Measurements from ENCODE around the gene GAS6.

DNA sequence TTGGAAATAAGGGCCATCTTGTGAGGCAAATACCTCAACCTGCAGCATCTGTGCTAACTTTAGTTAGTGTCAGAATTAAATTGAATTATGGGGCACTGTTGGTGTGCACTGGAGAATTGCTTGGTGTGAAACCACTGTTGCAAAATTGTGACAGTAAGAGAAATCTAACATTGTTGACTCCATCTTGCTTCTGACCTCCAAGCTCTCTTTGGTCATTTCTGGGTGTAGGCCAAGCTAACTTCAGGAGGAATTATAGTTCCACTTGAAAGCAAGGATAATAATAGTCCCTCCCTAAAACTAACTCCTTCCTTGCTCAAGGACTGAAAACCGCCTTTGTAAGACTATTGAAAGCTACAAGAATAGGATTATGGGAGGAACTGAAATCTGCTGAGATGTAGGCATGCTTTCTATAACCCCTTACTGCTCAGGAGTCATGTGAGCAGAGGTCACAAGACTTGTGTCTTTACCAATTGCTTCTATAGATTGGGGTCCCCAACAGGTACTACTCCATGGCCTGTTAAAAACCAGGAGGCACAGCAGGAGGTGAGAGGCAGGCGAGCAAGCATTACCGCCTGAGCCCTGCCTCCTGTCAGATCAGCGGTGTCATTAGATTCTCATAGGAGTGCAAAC, 24.9 kb upstream of the GAS6 start:
- TF ChIP-seq, protein P1, sequence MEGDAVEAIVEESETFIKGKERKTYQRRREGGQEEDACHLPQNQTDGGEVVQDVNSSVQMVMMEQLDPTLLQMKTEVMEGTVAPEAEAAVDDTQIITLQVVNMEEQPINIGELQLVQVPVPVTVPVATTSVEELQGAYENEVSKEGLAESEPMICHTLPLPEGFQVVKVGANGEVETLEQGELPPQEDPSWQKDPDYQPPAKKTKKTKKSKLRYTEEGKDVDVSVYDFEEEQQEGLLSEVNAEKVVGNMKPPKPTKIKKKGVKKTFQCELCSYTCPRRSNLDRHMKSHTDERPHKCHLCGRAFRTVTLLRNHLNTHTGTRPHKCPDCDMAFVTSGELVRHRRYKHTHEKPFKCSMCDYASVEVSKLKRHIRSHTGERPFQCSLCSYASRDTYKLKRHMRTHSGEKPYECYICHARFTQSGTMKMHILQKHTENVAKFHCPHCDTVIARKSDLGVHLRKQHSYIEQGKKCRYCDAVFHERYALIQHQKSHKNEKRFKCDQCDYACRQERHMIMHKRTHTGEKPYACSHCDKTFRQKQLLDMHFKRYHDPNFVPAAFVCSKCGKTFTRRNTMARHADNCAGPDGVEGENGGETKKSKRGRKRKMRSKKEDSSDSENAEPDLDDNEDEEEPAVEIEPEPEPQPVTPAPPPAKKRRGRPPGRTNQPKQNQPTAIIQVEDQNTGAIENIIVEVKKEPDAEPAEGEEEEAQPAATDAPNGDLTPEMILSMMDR (IDR thresholded peaks at IDR 0.05), result no peak
- TF ChIP-seq POLR2A (IDR thresholded peaks at IDR 0.05), result no peak
